Measurements from ENCODE around the gene FOXI2.

Gene FOXI2

GRCh38 chr10:127762925-127763324 lies 25.9 kb downstream of the FOXI2 start:
- intact Hi-C loops (cut with micrococcal nuclease): no loop called here
- Mint-ChIP-seq H3K36me3 (ENCODE audit: low read depth) (no peaks in the 10 kb centered on the region), H3K4me1 (ENCODE audit: low read depth) (no peaks in the 10 kb centered on the region), H3K9me3 (peaks cover 10% of the 10 kb centered on the region), H3K27me3 (peaks cover 16% of the 10 kb centered on the region), H3K27ac (no peak overlapping the region), H3K4me3 (no peak overlapping the region)

DNA sequence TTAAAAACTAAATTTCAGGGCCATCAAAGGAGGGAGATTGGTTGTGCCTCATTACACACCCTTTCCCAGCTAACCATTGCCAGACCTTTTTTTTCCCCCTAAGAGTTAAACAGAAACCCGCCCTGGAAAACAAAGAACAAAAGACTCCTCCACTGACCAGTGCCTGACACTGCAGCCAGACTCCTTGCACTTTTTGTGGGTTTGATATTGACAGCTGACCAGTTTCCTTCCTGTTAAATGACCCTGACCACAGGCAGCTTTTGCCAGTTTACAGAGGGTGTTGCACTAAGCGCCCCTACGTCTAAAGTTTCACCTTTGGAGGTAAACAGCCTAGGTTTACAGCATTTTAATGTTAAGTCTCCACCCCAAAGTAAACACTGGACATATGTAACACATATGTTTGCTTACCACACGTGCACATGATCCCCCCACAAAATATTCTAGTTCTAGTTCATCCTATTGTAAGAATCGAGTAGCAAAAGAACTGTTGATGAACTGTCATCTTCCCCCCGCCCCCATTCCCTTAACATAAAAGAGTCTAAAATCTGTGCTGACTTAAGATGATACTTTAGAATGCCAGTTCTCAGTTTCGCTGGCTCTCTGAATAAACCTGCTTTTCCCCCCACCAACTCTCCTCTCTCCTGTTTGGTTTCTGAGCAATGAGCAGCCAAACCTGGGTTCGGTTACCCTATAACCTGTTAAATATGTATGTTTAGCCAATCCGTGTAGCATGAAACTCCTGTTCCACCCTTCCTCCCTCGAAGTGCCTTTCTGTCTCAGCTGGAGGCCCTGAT lies 38.0 kb downstream of the FOXI2 start:
- Mint-ChIP-seq H3K4me1 (ENCODE audit: low read depth) (no peaks in the 10 kb centered on the region), H3K36me3 (ENCODE audit: low read depth) (no peaks in the 10 kb centered on the region), H3K27me3 (no peaks in the 10 kb centered on the region), H3K4me3 (no peak overlapping the region), H3K9me3 (no peaks in the 10 kb centered on the region), H3K27ac (no peak overlapping the region)
- intact Hi-C loops (cut with micrococcal nuclease): no loop called here

DNA sequence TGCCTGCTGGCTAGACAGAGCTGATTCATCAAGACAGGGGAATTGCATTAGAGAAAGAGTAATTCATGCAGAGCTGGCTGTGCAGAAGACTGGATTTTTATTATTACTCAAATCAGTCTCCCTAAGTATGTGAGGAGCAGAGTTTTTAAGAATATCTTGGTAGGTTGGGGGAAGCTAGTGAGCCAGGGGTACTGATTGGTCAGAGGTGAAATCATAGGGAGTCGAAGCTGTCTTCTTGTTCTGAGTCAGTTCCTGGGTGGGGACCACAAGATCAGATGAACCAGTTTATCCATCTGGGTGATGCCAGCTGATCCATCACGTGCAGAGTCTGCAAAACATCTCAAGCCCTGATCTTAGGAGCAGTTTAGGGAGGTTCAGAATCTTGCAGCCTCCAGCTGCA lies 39.8 kb downstream of the FOXI2 start:
- intact Hi-C loops (cut with micrococcal nuclease): no loop called here
- H3K9me3 Mint-ChIP-seq: no peaks in the 10 kb centered on the region
- H3K4me1 Mint-ChIP-seq (ENCODE audit: low read depth): no peaks in the 10 kb centered on the region
- H3K27me3 Mint-ChIP-seq: peaks cover 1% of the 10 kb centered on the region
- no peaks in the 10 kb centered on the region for H3K36me3 Mint-ChIP-seq (ENCODE audit: low read depth)
- H3K27ac Mint-ChIP-seq: no peak overlapping the region
- H3K4me3 Mint-ChIP-seq: no peak overlapping the region

GRCh38 chr10:127781412-127781811 lies 44.4 kb downstream of the FOXI2 start:
- no peaks in the 10 kb centered on the region for H3K36me3 Mint-ChIP-seq (ENCODE audit: low read depth)
- no peaks in the 10 kb centered on the region for H3K9me3 Mint-ChIP-seq
- H3K4me1 Mint-ChIP-seq (ENCODE audit: low read depth): no peaks in the 10 kb centered on the region
- no peak overlapping the region for H3K4me3 Mint-ChIP-seq
- peaks cover 7% of the 10 kb centered on the region for H3K27me3 Mint-ChIP-seq
- H3K27ac Mint-ChIP-seq: no peak overlapping the region
- intact Hi-C loops (cut with micrococcal nuclease): no loop called here

DNA sequence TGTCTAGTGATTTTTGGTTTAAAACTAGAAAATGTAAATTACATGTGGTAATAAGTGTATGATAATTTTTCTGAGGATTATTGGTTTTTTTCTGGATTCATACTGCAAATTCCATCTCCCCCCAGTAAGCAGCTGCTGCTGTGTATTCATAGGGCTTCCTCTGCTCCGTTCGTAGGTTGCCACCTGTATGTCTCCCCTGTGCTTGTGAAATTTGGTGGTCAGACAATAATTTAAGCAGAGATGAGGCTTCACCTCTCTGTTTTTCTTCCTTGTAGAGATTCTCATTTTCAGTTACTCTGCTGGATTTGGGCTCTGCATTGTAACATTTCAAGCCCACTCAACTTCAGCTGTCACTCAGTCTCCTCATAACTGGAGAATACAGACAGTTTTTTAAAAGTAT lies 50.9 kb downstream of the FOXI2 start:
- H3K36me3 Mint-ChIP-seq (ENCODE audit: low read depth): no peaks in the 10 kb centered on the region
- intact Hi-C loops (cut with micrococcal nuclease): no loop called here
- H3K4me1 Mint-ChIP-seq (ENCODE audit: low read depth): no peaks in the 10 kb centered on the region
- peaks cover 8% of the 10 kb centered on the region for H3K27me3 Mint-ChIP-seq
- H3K27ac Mint-ChIP-seq: no peak overlapping the region
- no peak overlapping the region for H3K4me3 Mint-ChIP-seq
- H3K9me3 Mint-ChIP-seq: peaks cover 8% of the 10 kb centered on the region

DNA sequence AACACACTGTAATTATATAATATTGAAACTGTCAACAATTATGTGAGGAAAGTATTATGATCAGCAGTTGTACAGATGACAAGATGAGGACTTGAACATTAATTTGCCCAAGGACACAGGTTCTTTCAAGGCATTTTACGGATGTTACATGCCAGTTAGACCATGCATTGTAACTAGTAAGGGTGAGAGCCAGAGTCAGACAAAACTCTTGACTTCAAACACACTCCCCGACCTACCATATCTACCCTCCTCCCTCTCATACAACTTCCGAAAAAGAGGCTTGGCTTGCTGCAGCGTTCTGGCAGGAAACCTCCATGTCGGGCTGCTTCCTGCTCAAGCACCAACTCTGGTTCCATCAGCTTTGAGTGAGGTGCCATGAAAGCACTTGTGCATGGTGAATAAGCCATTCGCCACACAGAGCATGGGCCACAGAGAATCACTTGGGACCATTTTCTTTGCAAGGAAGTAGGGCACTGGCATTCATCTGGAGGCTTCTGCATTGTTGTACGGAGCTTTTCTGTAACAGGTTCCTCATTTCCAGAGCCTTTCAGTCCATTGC lies 53.2 kb downstream of the FOXI2 start:
- Mint-ChIP-seq H3K27ac (no peak overlapping the region), H3K4me1 (ENCODE audit: low read depth) (no peaks in the 10 kb centered on the region), H3K9me3 (peaks cover 8% of the 10 kb centered on the region), H3K4me3 (no peak overlapping the region), H3K36me3 (ENCODE audit: low read depth) (no peaks in the 10 kb centered on the region), H3K27me3 (peaks cover 6% of the 10 kb centered on the region)
- intact Hi-C loops (cut with micrococcal nuclease): no loop called here
